Neural progenitor cell (in vitro differentiated cells): ENCODE results near the gene GSE1. TPM values are rescaled to one million over a fixed set of nuclear protein-coding genes. Genes with fewer than 3 reads are reported as not detected.

Experiments used
- DNase-seq: peaks from one replicate; pipeline ENCODE4 v3.0.0-alpha.2; 2016; ENCODE audit warnings: low spot score
- H2AFZ ChIP-seq: fragments of 200-600 bp; sonication (generic); replicated peaks from 2 replicates; pipeline ENCODE4 v1.6.1; 2016; ENCODE audit warnings: antibody characterized with exemption
- H3F3A ChIP-seq: fragments of 200-600 bp; sonication (generic); 2 replicates; pipeline ENCODE4 v1.6.1; 2016; ENCODE audit warnings: antibody characterized with exemption, low read depth
- H3K27ac ChIP-seq: fragments of 200-600 bp; sonication (generic); 2 replicates; pipeline ENCODE4 v1.5.1; 2016; ENCODE audit warnings: mild to moderate bottlenecking
- H3K27me3 ChIP-seq: fragments of 200-600 bp; sonication (generic); 2 replicates; pipeline ENCODE4 v1.6.1; 2016; ENCODE audit warnings: mild to moderate bottlenecking, moderate library complexity
- H3K36me3 ChIP-seq: fragments of 200-600 bp; sonication (generic); 2 replicates; pipeline ENCODE4 v1.5.1; 2016
- H3K4me1 ChIP-seq: fragments of 200-600 bp; sonication (generic); 2 replicates; pipeline ENCODE4 v1.6.1; 2016; ENCODE audit warnings: mixed run types
- H3K4me2 ChIP-seq: fragments of 200-600 bp; sonication (generic); 2 replicates; pipeline ENCODE4 v1.6.1; 2016
- H3K4me3 ChIP-seq: fragments of 200-600 bp; sonication (generic); 2 replicates; pipeline ENCODE4 v1.5.1; 2016
- H3K79me2 ChIP-seq: fragments of 200-600 bp; sonication (generic); 2 replicates; pipeline ENCODE4 v1.6.1; 2016; ENCODE audit warnings: low read depth
- H3K9ac ChIP-seq: fragments of 200-600 bp; sonication (generic); 2 replicates; pipeline ENCODE4 v1.6.1; 2016
- H3K9me3 ChIP-seq: fragments of 200-600 bp; sonication (generic); 2 replicates; pipeline ENCODE4 v1.5.1; 2016; ENCODE audit warnings: low read depth
- H4K20me1 ChIP-seq: fragments of 200-600 bp; sonication (generic); 2 replicates; pipeline ENCODE4 v1.6.1; 2016; ENCODE audit warnings: low read depth
- H3K27ac Mint-ChIP-seq: 3 replicates; pipeline ENCODE4 v1.8.0; 2021; ENCODE audit warnings: mixed read lengths
- H3K27me3 Mint-ChIP-seq: 2 replicates; pipeline ENCODE4 v1.8.0; 2022; ENCODE audit warnings: low read depth, mild to moderate bottlenecking, inconsistent platforms, moderate library complexity, mixed read lengths; ENCODE audit not compliant: insufficient read depth
- H3K36me3 Mint-ChIP-seq: 3 replicates; pipeline ENCODE4 v1.8.0; 2021; ENCODE audit warnings: mixed read lengths
- H3K4me1 Mint-ChIP-seq: 3 replicates; pipeline ENCODE4 v1.8.0; 2021; ENCODE audit warnings: mixed read lengths
- H3K4me3 Mint-ChIP-seq: 3 replicates; pipeline ENCODE4 v1.8.0; 2021; ENCODE audit warnings: mild to moderate bottlenecking, moderate library complexity, mixed read lengths
- H3K9me3 Mint-ChIP-seq: 3 replicates; pipeline ENCODE4 v1.8.0; 2020; ENCODE audit warnings: mixed read lengths
- EZH2 ChIP-seq: fragments of 200-600 bp; sonication (generic); IDR thresholded peaks from 2 replicates; pipeline ENCODE4 v1.6.1; 2017; ENCODE audit warnings: antibody characterized with exemption, mild to moderate bottlenecking, moderate library complexity
- EZH2phosphoT487 ChIP-seq: fragments of 200-600 bp; sonication (generic); IDR thresholded peaks from 2 replicates; pipeline ENCODE4 v1.6.1; 2017; ENCODE audit warnings: antibody characterized with exemption
- total RNA-seq: library from RNA; depleted of rRNA; stranded (reverse); fragments of >200 nt; gene quantifications from 2 replicates; pipeline ENCODE4 v1.2.3, GENCODE V29; 2015; ENCODE audit warnings: low replicate concordance
- TF ChIP-seq, protein P1 (sequence below): fragments of 200-600 bp; sonication (generic); IDR thresholded peaks from 2 replicates; pipeline ENCODE4 v1.5.1; 2017; ENCODE audit warnings: antibody characterized with exemption, mild to moderate bottlenecking

The GSE1 gene
- total RNA-seq, 1 donor from 2014 or later = 7.7 TPM

DNA sequence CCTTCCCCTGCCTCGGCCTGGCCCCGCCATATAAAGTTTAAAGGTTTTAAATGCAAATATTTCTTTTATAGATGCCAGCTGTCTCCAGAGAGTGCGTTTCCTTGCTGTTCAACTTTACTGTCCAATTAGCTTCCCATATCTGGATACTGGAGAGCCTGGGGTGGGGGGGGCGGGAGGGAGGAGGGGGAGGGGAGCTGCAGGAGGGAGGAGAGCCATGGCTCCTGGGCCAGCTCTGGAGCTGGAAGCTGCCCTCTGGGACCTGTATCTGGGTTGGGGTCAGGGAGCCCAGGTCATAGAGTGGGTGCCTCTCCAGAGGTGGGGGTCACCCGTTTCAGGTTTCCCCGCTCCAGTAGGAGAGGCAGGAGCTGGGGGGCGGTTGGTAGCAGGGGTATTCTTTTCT, 6.2 kb upstream of the GSE1 start:
- TF ChIP-seq EZH2 (no peak), EZH2phosphoT487 (no peak)
- TF ChIP-seq, protein P1, sequence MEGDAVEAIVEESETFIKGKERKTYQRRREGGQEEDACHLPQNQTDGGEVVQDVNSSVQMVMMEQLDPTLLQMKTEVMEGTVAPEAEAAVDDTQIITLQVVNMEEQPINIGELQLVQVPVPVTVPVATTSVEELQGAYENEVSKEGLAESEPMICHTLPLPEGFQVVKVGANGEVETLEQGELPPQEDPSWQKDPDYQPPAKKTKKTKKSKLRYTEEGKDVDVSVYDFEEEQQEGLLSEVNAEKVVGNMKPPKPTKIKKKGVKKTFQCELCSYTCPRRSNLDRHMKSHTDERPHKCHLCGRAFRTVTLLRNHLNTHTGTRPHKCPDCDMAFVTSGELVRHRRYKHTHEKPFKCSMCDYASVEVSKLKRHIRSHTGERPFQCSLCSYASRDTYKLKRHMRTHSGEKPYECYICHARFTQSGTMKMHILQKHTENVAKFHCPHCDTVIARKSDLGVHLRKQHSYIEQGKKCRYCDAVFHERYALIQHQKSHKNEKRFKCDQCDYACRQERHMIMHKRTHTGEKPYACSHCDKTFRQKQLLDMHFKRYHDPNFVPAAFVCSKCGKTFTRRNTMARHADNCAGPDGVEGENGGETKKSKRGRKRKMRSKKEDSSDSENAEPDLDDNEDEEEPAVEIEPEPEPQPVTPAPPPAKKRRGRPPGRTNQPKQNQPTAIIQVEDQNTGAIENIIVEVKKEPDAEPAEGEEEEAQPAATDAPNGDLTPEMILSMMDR = no peak
- peaks cover 20% of the 10 kb centered on the region for H3K27me3 Mint-ChIP-seq
- Histone ChIP-seq H3K27me3 (peaks cover 18% of the 10 kb centered on the region), H4K20me1 (peaks cover 18% of the 10 kb centered on the region), H3K4me1 (peaks cover 48% of the 10 kb centered on the region), H3K4me3 (peak overlapping the region; percentile 33), H3K9ac (no peak overlapping the region), H2AFZ (no peak overlapping the region), H3K9me3 (no peaks in the 10 kb centered on the region), H3K4me2 (peak overlapping the region; percentile 78), H3F3A (peaks cover 69% of the 10 kb centered on the region), H3K27ac (peak overlapping the region; percentile 59), H3K79me2 (no peaks in the 10 kb centered on the region), H3K36me3 (no peaks in the 10 kb centered on the region)
- no peaks in the 10 kb centered on the region for H3K36me3 Mint-ChIP-seq
- H3K4me1 Mint-ChIP-seq = peaks cover 71% of the 10 kb centered on the region
- peak overlapping the region; percentile 68 for H3K4me3 Mint-ChIP-seq
- H3K27ac Mint-ChIP-seq = no peak overlapping the region
- no peaks in the 10 kb centered on the region for H3K9me3 Mint-ChIP-seq
- no peak for DNase-seq

- no peak overlapping the region for H2AFZ ChIP-seq
- peaks cover 71% of the 10 kb centered on the region for H3F3A ChIP-seq
- H3K4me3 ChIP-seq = peak overlapping the region; percentile 33
- H3K27ac Mint-ChIP-seq = no peak overlapping the region
- peak overlapping the region; percentile 68 for H3K4me3 Mint-ChIP-seq
- H3K4me2 ChIP-seq = peak overlapping the region; percentile 78
- H3K9me3 Mint-ChIP-seq = no peaks in the 10 kb centered on the region
- H3K27me3 ChIP-seq = peaks cover 18% of the 10 kb centered on the region
- H3K36me3 Mint-ChIP-seq = no peaks in the 10 kb centered on the region
- no peaks in the 10 kb centered on the region for H3K79me2 ChIP-seq
- TF ChIP-seq EZH2phosphoT487 (no peak), EZH2 (peak; percentile 28)
- TF ChIP-seq, protein P1 = peak; percentile 41
- H4K20me1 ChIP-seq = peaks cover 19% of the 10 kb centered on the region
- H3K4me1 Mint-ChIP-seq = peaks cover 67% of the 10 kb centered on the region
- no peak overlapping the region for H3K9ac ChIP-seq
- H3K9me3 ChIP-seq = no peaks in the 10 kb centered on the region
- H3K27ac ChIP-seq = peak overlapping the region; percentile 59
- peaks cover 44% of the 10 kb centered on the region for H3K4me1 ChIP-seq
- H3K36me3 ChIP-seq = no peaks in the 10 kb centered on the region
- H3K27me3 Mint-ChIP-seq = peaks cover 22% of the 10 kb centered on the region
- peak; percentile 91 for DNase-seq
These were observed 5.8 kb upstream of the GSE1 start for GRCh38 chr16:85607321-85607765.

GRCh38 chr16:85607796-85608514, 5.2 kb upstream of the GSE1 start:
- no peak overlapping the region for H2AFZ ChIP-seq
- no peak for TF ChIP-seq EZH2phosphoT487
- TF ChIP-seq, protein P1 = no peak
- TF ChIP-seq EZH2 = no peak
- peak overlapping the region; percentile 33 for H3K4me3 ChIP-seq
- peak overlapping the region; percentile 78 for H3K4me2 ChIP-seq
- peaks cover 38% of the 10 kb centered on the region for H3K4me1 ChIP-seq
- H3K79me2 ChIP-seq = no peaks in the 10 kb centered on the region
- Mint-ChIP-seq H3K27me3 (peaks cover 22% of the 10 kb centered on the region), H3K9me3 (no peaks in the 10 kb centered on the region), H3K36me3 (no peaks in the 10 kb centered on the region), H3K4me1 (peaks cover 65% of the 10 kb centered on the region), H3K27ac (no peak overlapping the region), H3K4me3 (peak overlapping the region; percentile 68)
- peaks cover 24% of the 10 kb centered on the region for H4K20me1 ChIP-seq
- no peaks in the 10 kb centered on the region for H3K9me3 ChIP-seq
- peaks cover 18% of the 10 kb centered on the region for H3K27me3 ChIP-seq
- DNase-seq = no peak
- H3K36me3 ChIP-seq = no peaks in the 10 kb centered on the region
- peaks cover 77% of the 10 kb centered on the region for H3F3A ChIP-seq
- H3K9ac ChIP-seq = no peak overlapping the region
- H3K27ac ChIP-seq = peak overlapping the region; percentile 59
